Stimulated activated CD4-positive, alpha-beta T cell treated with anti-CD3 and anti-CD28 coated beads, Interleukin-4, amount 100 ng/mL, for 24 hours (primary cell): ENCODE measurements around the gene CNTNAP5.

Experiments used
- DNase-seq: peaks from one replicate; pipeline ENCODE4 v3.0.0-alpha.2; 2020

CNTNAP5 gene

GRCh38 chr2:124570872-124571271, 545.8 kb downstream of the CNTNAP5 start:
- DNase-seq = no peak

GRCh38 chr2:124571836-124572235, 546.7 kb downstream of the CNTNAP5 start:
- no peak for DNase-seq

GRCh38 chr2:124572934-124573634, 548.0 kb downstream of the CNTNAP5 start:
- DNase-seq = no peak

- DNase-seq = no peak
Observed at GRCh38 chr2:124575497-124575896, 550.4 kb downstream of the CNTNAP5 start.

- no peak for DNase-seq
Observed at GRCh38 chr2:124580263-124580662, 555.2 kb downstream of the CNTNAP5 start.

GRCh38 chr2:124582387-124582786, 557.3 kb downstream of the CNTNAP5 start:
- no peak for DNase-seq

GRCh38 chr2:124584615-124585014, 559.5 kb downstream of the CNTNAP5 start:
- no peak for DNase-seq

GRCh38 chr2:124585277-124585676, 560.2 kb downstream of the CNTNAP5 start:
- no peak for DNase-seq

GRCh38 chr2:124586210-124586609, 561.1 kb downstream of the CNTNAP5 start:
- DNase-seq = no peak

GRCh38 chr2:124586835-124587234, 561.7 kb downstream of the CNTNAP5 start:
- no peak for DNase-seq

- no peak for DNase-seq
Observed at GRCh38 chr2:124589971-124590370, 564.9 kb downstream of the CNTNAP5 start.

GRCh38 chr2:124602759-124603158, 577.7 kb downstream of the CNTNAP5 start:
- DNase-seq = no peak

GRCh38 chr2:124604940-124605339, 579.9 kb downstream of the CNTNAP5 start:
- no peak for DNase-seq

- DNase-seq = no peak
Observed at GRCh38 chr2:124607679-124608078, 582.6 kb downstream of the CNTNAP5 start.

- DNase-seq = no peak
Observed at GRCh38 chr2:124609667-124610066, 584.6 kb downstream of the CNTNAP5 start.

GRCh38 chr2:124610141-124610540, 585.1 kb downstream of the CNTNAP5 start:
- no peak for DNase-seq

- no peak for DNase-seq
Observed at GRCh38 chr2:124610866-124611265, 585.8 kb downstream of the CNTNAP5 start.

GRCh38 chr2:124623560-124623959, 598.5 kb downstream of the CNTNAP5 start:
- DNase-seq = no peak

- DNase-seq = no peak
Observed at GRCh38 chr2:124625561-124625960, 600.5 kb downstream of the CNTNAP5 start.

GRCh38 chr2:124626993-124627392, 601.9 kb downstream of the CNTNAP5 start:
- no peak for DNase-seq

- DNase-seq = no peak
Observed at GRCh38 chr2:124633812-124634211, 608.7 kb downstream of the CNTNAP5 start.

- DNase-seq = no peak
Observed at GRCh38 chr2:124639524-124639923, 614.4 kb downstream of the CNTNAP5 start.

- DNase-seq = no peak
Observed at GRCh38 chr2:124640221-124640750, 615.2 kb downstream of the CNTNAP5 start.

- no peak for DNase-seq
Observed at GRCh38 chr2:124646166-124646815, 621.2 kb downstream of the CNTNAP5 start.
